GM10248 (cell line): ENCODE measurements around the gene UBXN7.

Experiments
- CTCF ChIA-PET: fragments of 300-600 bp; sonication (Branson Sonifier 250); formaldehyde crosslinking; extraction: SDS; loops from one replicate; lab custom pipeline; 2021; ENCODE audit warnings: antibody characterized with exemption; lab: Yijun Ruan, JAX
- POLR2A ChIA-PET: fragments of 350-650 bp; sonication (Branson Sonifier 250); formaldehyde crosslinking; extraction: SDS; loops from one replicate; lab custom pipeline; 2020; ENCODE audit warnings: antibody characterized with exemption; lab: Yijun Ruan, JAX
- DNase-seq: peaks from one replicate; pipeline ENCODE4 v3.0.0; 2012; ENCODE audit errors: extremely low spot score
- CTCF ChIP-seq: IDR thresholded peaks from 2 replicates; pipeline ENCODE4 v1.5.1; 2012; ENCODE audit warnings: mild to moderate bottlenecking, low read depth; ENCODE audit errors: extremely low read depth, missing control alignments, control extremely low read depth

UBXN7 gene

GRCh38 chr3:196298521-196298920 lies 133.7 kb downstream of the UBXN7 start:
- POLR2A ChIA-PET, result no interaction called here
- DNase-seq, result no peak
- CTCF ChIA-PET, result interaction anchor here (3.1 kb wide), 1 partner anchor 46 kb away, joined by 11 read pairs; no protein-coding TSS in a partner anchor
- no peak for TF ChIP-seq CTCF
